IMR-90 (cell line): ENCODE data around the gene P4HA3. TPM values are rescaled to one million over a fixed set of nuclear protein-coding genes. Genes with fewer than 3 reads are reported as not detected.

Source experiments
- ATAC-seq: fragments of 200-7000 bp; cut with Tn5 transposase; 2 replicates; pipeline ENCODE4 v1.9.1; 2020; ENCODE audit warnings: low read depth, mild to moderate bottlenecking, moderate library complexity
- BruUV-seq: library from RNA; stranded (reverse); fragments of 400-500 nt; replicated peaks from 2 replicates; lab custom pipeline; 2021; lab: Mats Ljungman, UMichigan
- CTCF ChIA-PET: fragments of 300-600 bp; formaldehyde crosslinking; extraction: SDS; loops from one replicate; lab custom pipeline; 2021; ENCODE audit warnings: antibody characterized with exemption; lab: Yijun Ruan, JAX
- POLR2A ChIA-PET: fragments of 300-600 bp; sonication (Branson Sonifier 250); formaldehyde crosslinking; loops from one replicate; lab custom pipeline; 2022; ENCODE audit warnings: antibody characterized with exemption; ENCODE audit not compliant: unreplicated experiment; lab: Charles Lee
- DNase-seq: peaks from one replicate; pipeline ENCODE4 v3.0.0; 2013
- H2AFZ ChIP-seq: replicated peaks from 2 replicates; pipeline ENCODE3; 2013; ENCODE audit warnings: low read length, mild to moderate bottlenecking; ENCODE audit not compliant: poor library complexity
- H2AK5ac ChIP-seq: 2 replicates; pipeline ENCODE4 v1.6.1; 2013; ENCODE audit warnings: low read depth, low read length, inconsistent platforms
- H2AK9ac ChIP-seq: replicated peaks from 2 replicates; pipeline ENCODE3; 2013; ENCODE audit warnings: mild to moderate bottlenecking, low read depth, low read length, moderate library complexity; ENCODE audit not compliant: poor library complexity
- H2BK120ac ChIP-seq: 2 replicates; pipeline ENCODE4 v1.6.1; 2013; ENCODE audit warnings: low read depth, low read length, inconsistent platforms
- H2BK15ac ChIP-seq: 3 replicates; pipeline ENCODE4 v1.6.1; 2013; ENCODE audit warnings: low read depth, low read length, inconsistent platforms
- H2BK20ac ChIP-seq: 2 replicates; pipeline ENCODE4 v1.6.1; 2013; ENCODE audit warnings: low read depth, mild to moderate bottlenecking, inconsistent platforms, low read length, moderate library complexity
- H2BK5ac ChIP-seq: 2 replicates; pipeline ENCODE4 v1.6.1; 2013; ENCODE audit warnings: mild to moderate bottlenecking, low read depth, low read length, inconsistent platforms; ENCODE audit not compliant: poor library complexity, severe bottlenecking
- H3K14ac ChIP-seq: replicated peaks from 2 replicates; pipeline ENCODE4 v1.6.1; 2013; ENCODE audit warnings: low read depth, low read length, inconsistent platforms
- H3K18ac ChIP-seq: 2 replicates; pipeline ENCODE4 v1.6.1; 2013; ENCODE audit warnings: low read depth, low read length, control low read depth
- H3K23ac ChIP-seq: 2 replicates; pipeline ENCODE4 v1.6.1; 2013; ENCODE audit warnings: low read depth, low read length, inconsistent platforms
- H3K27ac ChIP-seq: 2 replicates; pipeline ENCODE4 v1.5.1; 2013; ENCODE audit warnings: mild to moderate bottlenecking, control low read depth, low read length; ENCODE audit not compliant: insufficient read depth
- H3K27me3 ChIP-seq: 2 replicates; pipeline ENCODE4 v1.6.1; 2013; ENCODE audit warnings: low read length; ENCODE audit not compliant: control insufficient read depth, insufficient read depth
- H3K36me3 ChIP-seq: 2 replicates; pipeline ENCODE4 v1.6.1; 2013; ENCODE audit warnings: low read length, mixed read lengths; ENCODE audit not compliant: control insufficient read depth, insufficient read depth
- H3K4ac ChIP-seq: 2 replicates; pipeline ENCODE4 v1.6.1; 2013; ENCODE audit warnings: low read depth, low read length, inconsistent platforms
- H3K4me1 ChIP-seq: 2 replicates; pipeline ENCODE4 v1.6.1; 2013; ENCODE audit warnings: low read length, mixed read lengths; ENCODE audit not compliant: control insufficient read depth, insufficient read depth
- H3K4me2 ChIP-seq: 2 replicates; pipeline ENCODE4 v1.6.1; 2013; ENCODE audit warnings: low read depth, mild to moderate bottlenecking, control low read depth, low read length, moderate library complexity
- H3K4me3 ChIP-seq: 2 replicates; pipeline ENCODE4 v1.5.1; 2013; ENCODE audit warnings: low read depth, mild to moderate bottlenecking, control low read depth, low read length, moderate library complexity; ENCODE audit not compliant: insufficient read depth
- H3K56ac ChIP-seq: 2 replicates; pipeline ENCODE4 v1.6.1; 2013; ENCODE audit warnings: low read length, inconsistent platforms; ENCODE audit not compliant: insufficient read depth; ENCODE audit errors: extremely low read depth
- H3K79me1 ChIP-seq, 2 experiments: 2 replicates each; pipeline ENCODE4 v1.6.1; 2013; ENCODE audit warnings: low read length in 2 of 2, inconsistent platforms in 1 of 2, low read depth in 1 of 2
- H3K9ac ChIP-seq: 2 replicates; pipeline ENCODE4 v1.6.1; 2013; ENCODE audit warnings: low read depth, low read length, control low read depth
- H3K9me1 ChIP-seq: 2 replicates; pipeline ENCODE4 v1.6.1; 2013; ENCODE audit warnings: low read length, inconsistent platforms; ENCODE audit not compliant: insufficient read depth
- H3K9me3 ChIP-seq: 2 replicates; pipeline ENCODE4 v1.6.1; 2013; ENCODE audit warnings: low read length; ENCODE audit not compliant: control insufficient read depth, insufficient read depth
- H4K20me1 ChIP-seq: 2 replicates; pipeline ENCODE4 v1.6.1; 2013; ENCODE audit warnings: low read length, inconsistent platforms; ENCODE audit not compliant: insufficient read depth
- H4K5ac ChIP-seq: 2 replicates; pipeline ENCODE4 v1.6.1; 2013; ENCODE audit warnings: mild to moderate bottlenecking, low read depth, low read length, control low read depth
- H4K8ac ChIP-seq, 2 experiments: 2 replicates each; pipeline ENCODE4 v1.6.1; 2013; ENCODE audit warnings: low read depth in 2 of 2, low read length in 2 of 2, control low read depth in 1 of 2, inconsistent platforms in 1 of 2
- H4K91ac ChIP-seq: 2 replicates; pipeline ENCODE4 v1.6.1; 2013; ENCODE audit warnings: low read depth, low read length, inconsistent platforms; ENCODE audit not compliant: insufficient read depth
- NFE2L2 ChIP-seq: fragments of 150-350 bp; IDR thresholded peaks from 2 replicates; pipeline ENCODE4 v1.6.1; 2016; ENCODE audit warnings: low read depth, mild to moderate bottlenecking, low read length
- RCOR1 ChIP-seq: IDR thresholded peaks from 2 replicates; pipeline ENCODE4 v1.6.1; 2012; ENCODE audit warnings: mild to moderate bottlenecking, low read length, improper control_type of control experiment; ENCODE audit not compliant: insufficient replicate concordance
- WGBS, 2 experiments: methylation state at CpG; one replicate each; pipeline versions ENCODE4 v1.1.5 to v1.1.7; 2013; ENCODE audit warnings: missing lambda C conversion rate in 2 of 2; ENCODE audit not compliant: insufficient read length in 1 of 2; ENCODE audit errors: extremely low coverage in 2 of 2; 5-methylcytosine and 5-hydroxymethylcytosine counted together
- dilution Hi-C: fragments of 300-500 bp; cut with HindIII; formaldehyde crosslinking; loops from one replicate; pipeline ENCODE4 v1.14.3; 2018; ENCODE audit warnings: low sequenced_read_pairs; ENCODE audit not compliant: unreplicated experiment
- in situ Hi-C: fragments of 300-500 bp; cut with MboI; formaldehyde crosslinking; loops from 3 replicates; pipeline ENCODE4 v1.14.3; 2019; ENCODE audit warnings: low sequenced_read_pairs, inconsistent platforms, mixed read lengths
- intact Hi-C: fragments of 100-400 bp; cut with micrococcal nuclease; formaldehyde crosslinking; loops from 2 replicates; pipeline ENCODE4 v1.10.0; 2022
- polyA plus RNA-seq, 3 experiments: library from polyadenylated mRNA; depleted of rRNA; stranded (reverse); fragments of >200 nt; gene quantifications; 2 replicates each; pipeline ENCODE4 v1.2.3, GENCODE V29; 2012; ENCODE audit warnings: low replicate concordance in 1 of 3
- total RNA-seq: library from RNA; depleted of rRNA; stranded (reverse); fragments of >200 nt; gene quantifications from 2 replicates; pipeline ENCODE4 v1.2.3, GENCODE V29; 2012
- TF ChIP-seq, protein P1 (sequence below): conservative IDR thresholded peaks from 2 replicates; pipeline ENCODE4 v1.5.1; 2012; ENCODE audit warnings: mild to moderate bottlenecking, low read depth, low read length, improper control_type of control experiment

Gene P4HA3
- total and polyA plus RNA-seq, 2 of the 4 experiments (the other 2 are of a cell fraction): 2.9 to 5.7 TPM

DNA sequence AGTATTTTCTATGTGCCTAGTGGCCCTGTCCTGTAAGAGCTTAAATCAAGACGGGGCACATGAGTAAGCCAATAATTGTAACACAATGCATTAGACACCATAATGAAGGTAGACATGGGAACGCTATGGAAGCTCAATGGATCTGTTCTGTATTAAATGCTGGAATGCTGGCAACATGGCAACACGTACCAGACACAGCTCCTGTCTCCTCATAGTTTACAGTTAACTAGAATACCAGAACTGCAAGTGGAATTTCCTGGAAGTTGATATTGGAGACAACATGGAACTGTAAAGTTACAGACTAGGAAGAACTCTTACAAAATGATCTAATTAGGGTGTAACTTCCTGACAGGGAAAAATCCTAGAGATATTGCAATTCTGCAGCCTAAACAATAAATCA is 12.4 kb downstream of the P4HA3 start:
- in situ Hi-C loops: no loop called here
- Histone ChIP-seq H3K9me3 (no peaks in the 10 kb centered on the region), H3K27me3 (no peaks in the 10 kb centered on the region), H3K9ac (no peak overlapping the region), H4K20me1 (no peaks in the 10 kb centered on the region), H2AFZ (no peak overlapping the region), H4K91ac (no peak overlapping the region), H3K27ac (no peak overlapping the region), H3K36me3 (peaks cover 12% of the 10 kb centered on the region), H2AK9ac (no peak overlapping the region), H4K8ac (no peak overlapping the region), H3K4ac (no peak overlapping the region), H3K9me1 (peaks cover 2% of the 10 kb centered on the region), H3K4me3 (no peak overlapping the region), H3K56ac (no peak overlapping the region), H2AK5ac (no peak overlapping the region), H2BK15ac (no peak overlapping the region), H2BK120ac (no peak overlapping the region), H2BK20ac (no peak overlapping the region), H4K5ac (no peak overlapping the region), H3K14ac (no peak overlapping the region), H3K18ac (no peak overlapping the region), H3K4me1 (peaks cover 2% of the 10 kb centered on the region; the same call in 1 of the 2 replicates), H3K23ac (no peak overlapping the region), H2BK5ac (no peak overlapping the region), H3K4me2 (no peak overlapping the region), H3K79me1 (no peaks in the 10 kb centered on the region)
- intact Hi-C loops: no loop called here
- WGBS, 2 experiments: no CpG with 5 or more reads among the region's 3 CpGs
- CTCF ChIA-PET: interaction anchor here (0.6 kb wide), 1 partner anchor 23 kb away, joined by 4 read pairs; no protein-coding TSS in a partner anchor
- no peak for ATAC-seq
- TF ChIP-seq, protein P1, sequence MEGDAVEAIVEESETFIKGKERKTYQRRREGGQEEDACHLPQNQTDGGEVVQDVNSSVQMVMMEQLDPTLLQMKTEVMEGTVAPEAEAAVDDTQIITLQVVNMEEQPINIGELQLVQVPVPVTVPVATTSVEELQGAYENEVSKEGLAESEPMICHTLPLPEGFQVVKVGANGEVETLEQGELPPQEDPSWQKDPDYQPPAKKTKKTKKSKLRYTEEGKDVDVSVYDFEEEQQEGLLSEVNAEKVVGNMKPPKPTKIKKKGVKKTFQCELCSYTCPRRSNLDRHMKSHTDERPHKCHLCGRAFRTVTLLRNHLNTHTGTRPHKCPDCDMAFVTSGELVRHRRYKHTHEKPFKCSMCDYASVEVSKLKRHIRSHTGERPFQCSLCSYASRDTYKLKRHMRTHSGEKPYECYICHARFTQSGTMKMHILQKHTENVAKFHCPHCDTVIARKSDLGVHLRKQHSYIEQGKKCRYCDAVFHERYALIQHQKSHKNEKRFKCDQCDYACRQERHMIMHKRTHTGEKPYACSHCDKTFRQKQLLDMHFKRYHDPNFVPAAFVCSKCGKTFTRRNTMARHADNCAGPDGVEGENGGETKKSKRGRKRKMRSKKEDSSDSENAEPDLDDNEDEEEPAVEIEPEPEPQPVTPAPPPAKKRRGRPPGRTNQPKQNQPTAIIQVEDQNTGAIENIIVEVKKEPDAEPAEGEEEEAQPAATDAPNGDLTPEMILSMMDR: no peak
- no peak for TF ChIP-seq NFE2L2
- TF ChIP-seq RCOR1: no peak
- dilution Hi-C loops: no loop called here
- BruUV-seq: no TSS peak
- DNase-seq: no peak
- POLR2A ChIA-PET: no interaction called here
